Measurements from ENCODE around the gene KCNMA1.
"Not testable (repeated sequence)": the region's sequence is repeated elsewhere in the genome, so short reads cannot be mapped to it uniquely, and the experiment has no call there.

GRCh38 chr10:77589703-77590102 is 47.9 kb downstream of the KCNMA1 start:
- not testable (repeated sequence) for TF ChIP-seq CTCF (IDR thresholded peaks at IDR 0.05); EP300 (IDR thresholded peaks at IDR 0.05); POLR2A (IDR thresholded peaks at IDR 0.05; ENCODE audit: low read depth)
